Measurements from ENCODE around the gene PRELP. TPM values are rescaled to one million over a fixed set of nuclear protein-coding genes. Genes with fewer than 3 reads are reported as not detected.

The PRELP gene
- 1.1 and 2.7 TPM in 2 replicates for total RNA-seq

DNA sequence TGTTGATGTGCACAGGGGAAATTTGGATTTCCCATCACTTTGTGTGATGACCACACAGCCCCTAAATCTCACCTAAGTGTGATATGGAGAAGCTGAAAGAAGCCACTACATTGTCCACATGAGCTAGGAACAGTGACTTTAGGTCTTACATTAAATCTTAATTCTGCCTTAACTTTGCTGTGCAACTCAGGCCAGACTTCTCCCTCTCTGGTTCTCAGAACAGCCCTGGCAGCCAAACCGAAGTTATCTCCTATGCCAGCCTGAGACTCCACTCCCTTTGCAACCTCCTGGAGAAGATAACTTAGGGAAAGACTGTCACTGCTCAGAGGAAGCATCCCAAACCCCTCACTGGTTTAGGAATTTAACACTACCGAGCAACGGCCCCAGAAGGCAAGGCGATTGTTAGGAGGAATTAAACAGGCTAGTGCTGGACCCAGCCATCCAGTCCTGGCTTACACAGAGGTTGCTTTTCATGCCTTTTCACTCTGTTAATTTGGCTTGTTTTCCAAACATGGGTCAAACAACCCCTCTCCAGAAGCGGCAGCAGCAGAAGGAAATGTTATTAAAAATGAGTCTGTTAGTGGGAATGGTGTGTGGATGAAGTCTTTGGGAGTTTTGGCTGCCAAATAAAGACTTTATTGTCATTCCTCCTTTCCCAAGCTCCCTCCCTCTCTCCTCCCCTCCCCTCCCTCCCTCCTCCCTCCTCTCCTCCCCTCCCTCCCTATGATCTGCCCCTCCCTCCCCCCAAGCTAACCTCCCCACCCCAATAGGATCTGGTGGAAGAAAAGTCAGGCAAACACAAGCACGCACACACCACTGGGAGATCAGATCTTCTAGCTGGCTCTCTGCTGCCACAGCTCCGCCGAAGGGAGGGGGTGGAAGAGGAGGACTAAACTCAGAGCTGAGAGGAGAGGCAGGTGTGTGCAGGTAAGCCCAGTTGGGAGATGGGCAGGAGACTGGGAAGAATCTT, at the start of gene PRELP:
TSS of gene PRELP (plus strand) at position 795 of the 970 bp plus-strand sequence. CDS start 7,379 bp downstream, outside the sequence.

DNA sequence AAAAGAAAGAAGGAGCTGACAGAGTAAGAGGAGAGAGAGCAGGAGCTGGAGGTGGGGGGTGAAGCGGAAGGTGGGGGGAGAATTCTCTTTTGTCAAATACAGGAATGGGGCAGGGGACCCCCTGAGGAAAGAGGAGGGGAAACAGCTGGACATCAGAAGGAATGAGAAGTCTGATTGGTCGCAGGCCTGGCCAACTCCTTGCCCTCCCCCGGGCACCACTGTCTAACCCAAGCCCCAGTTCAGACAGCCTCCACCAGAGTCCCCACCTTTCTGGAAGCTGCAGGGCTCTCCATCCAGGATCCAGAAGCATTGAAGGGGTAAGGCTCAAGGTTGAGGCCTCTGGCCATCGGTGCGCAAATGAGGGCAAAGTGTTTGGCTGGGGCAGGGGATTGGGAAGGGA, 18.3 kb downstream of the PRELP start, which contains the start of gene OPTC:
TSS of gene OPTC (plus strand) at position 253 of the 400 bp plus-strand sequence. CDS start 1,853 bp downstream, outside the sequence.

Other genes starting within 250 kb of the PRELP start
- gene CHIT1, start 246.1 kb upstream of the PRELP start, total RNA-seq = not detected in 2 replicates
- gene BTG2, start 170.3 kb upstream of the PRELP start, total RNA-seq = 8.3 and 13.0 TPM in 2 replicates
- 4.4 and 6.3 TPM in 2 replicates for gene FMOD, start 124.7 kb upstream of the PRELP start, total RNA-seq
- not detected in 2 replicates for gene OPTC, start 18.3 kb downstream of the PRELP start, total RNA-seq
- 247 and 303 TPM in 2 replicates for gene ATP2B4, start 151.0 kb downstream of the PRELP start, total RNA-seq

Data from aortic smooth muscle cell (primary cell).